ENCODE data around the gene NPTN.

The NPTN gene

DNA sequence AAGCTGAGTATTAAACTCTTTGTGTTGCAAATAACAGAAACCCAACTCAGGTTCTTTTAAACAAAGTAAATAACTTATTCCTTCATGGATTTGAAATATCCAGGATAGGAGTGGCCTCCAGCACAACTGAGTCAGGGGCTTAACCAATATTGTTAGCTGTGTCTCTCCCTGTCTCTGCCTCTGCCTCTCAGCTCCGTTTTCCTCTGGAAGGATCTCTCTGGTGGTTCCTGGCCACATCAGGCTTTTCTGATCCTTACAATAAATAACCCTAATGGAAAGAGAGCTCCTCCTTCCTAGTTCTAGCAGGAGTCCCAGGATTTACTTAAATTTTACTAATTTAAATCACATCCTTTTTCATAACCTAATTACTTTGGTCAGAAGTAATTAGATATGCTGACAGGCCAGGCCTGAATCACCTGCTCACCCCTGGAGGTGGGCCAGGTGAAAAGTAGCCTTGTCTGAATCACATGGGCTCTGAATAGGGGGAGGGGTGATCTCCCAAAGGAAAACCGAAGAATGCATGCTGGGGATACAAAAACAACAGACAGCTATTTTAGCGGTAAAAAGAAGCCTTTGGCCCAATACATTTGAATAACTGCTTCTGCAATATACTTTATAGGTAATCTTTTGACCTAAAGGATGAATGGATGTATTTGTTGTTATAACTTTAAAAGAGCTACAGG lies 114.9 kb downstream of the NPTN start:
- DNase-seq (ENCODE audit: low read depth, low spot score): no peak

DNA sequence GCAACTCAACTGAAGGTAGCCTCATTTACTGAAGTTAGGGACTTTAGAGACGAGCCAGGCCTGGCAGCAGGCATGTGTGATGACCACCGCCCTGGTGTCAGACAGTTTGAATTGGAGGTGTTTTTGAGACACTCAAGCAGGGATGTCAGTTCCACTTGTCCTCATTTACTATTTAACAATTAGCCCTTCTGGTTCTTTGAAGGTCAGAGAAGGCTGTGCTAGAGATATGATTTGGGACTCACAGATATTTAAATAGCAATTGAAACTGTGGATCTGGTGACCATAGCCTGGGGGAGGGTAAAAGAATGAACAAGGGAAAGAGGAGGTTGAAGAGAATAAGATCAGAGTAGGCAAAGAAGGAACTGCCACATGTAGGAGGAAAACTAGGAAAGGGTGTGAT lies 115.6 kb downstream of the NPTN start:
- DNase-seq (ENCODE audit: low read depth, low spot score): no peak

GRCh38 chr15:73515527-73515926 lies 117.7 kb downstream of the NPTN start:
- DNase-seq (ENCODE audit: low read depth, low spot score): no peak
